Subcutaneous abdominal adipose tissue (tissue), 5 donors: ENCODE results near the gene GOLGA7B.

Source experiments
- H3K27ac ChIP-seq: one replicate; pipeline ENCODE4 v1.7.0; 2013; ENCODE audit warnings: low read depth, mild to moderate bottlenecking, inconsistent platforms, low read length, moderate library complexity
- H3K27me3 ChIP-seq, 5 donors: one replicate each; pipeline ENCODE4 v1.7.0; 2013; ENCODE audit warnings: low read length in 5 of 5, inconsistent platforms in 1 of 5; ENCODE audit not compliant: control insufficient read depth in 5 of 5, insufficient read depth in 4 of 5
- H3K36me3 ChIP-seq, 5 donors: one replicate each; pipeline ENCODE4 v1.7.0; 2013; ENCODE audit warnings: low read length in 5 of 5; ENCODE audit not compliant: control insufficient read depth in 5 of 5, insufficient read depth in 5 of 5
- H3K4me1 ChIP-seq, 5 donors: one replicate each; pipeline ENCODE4 v1.7.0; 2013; ENCODE audit warnings: low read length in 5 of 5, mild to moderate bottlenecking in 3 of 5, moderate library complexity in 1 of 5; ENCODE audit not compliant: control insufficient read depth in 5 of 5, insufficient read depth in 5 of 5
- H3K4me3 ChIP-seq, 5 donors: one replicate each; pipeline ENCODE4 v1.7.0; 2013; ENCODE audit warnings: low read length in 5 of 5, low read depth in 1 of 5
- H3K9ac ChIP-seq, 5 donors: one replicate each; pipeline ENCODE4 v1.7.0; 2013; ENCODE audit warnings: low read length in 5 of 5, mild to moderate bottlenecking in 4 of 5, moderate library complexity in 3 of 5
- H3K9me3 ChIP-seq, 5 donors: one replicate each; pipeline ENCODE4 v1.7.0; 2013; ENCODE audit warnings: low read length in 5 of 5; ENCODE audit not compliant: control insufficient read depth in 5 of 5
- donor health status: healthy.
- donor health status: healthy.
- donor health status: healthy.
- donor health status: healthy.
- donor health status: healthy.

GOLGA7B gene

GRCh38 chr10:97913193-97913592 is 63.5 kb downstream of the GOLGA7B start:
- Histone ChIP-seq H3K4me1 (peaks cover 4 to 22% (median 19%) of the 10 kb centered on the region in 5 donors), H3K27me3 (peaks cover 0 to 9% (median 3%) of the 10 kb centered on the region in 5 donors), H3K27ac (no peak overlapping the region), H3K4me3 (no peak overlapping the region), H3K9ac (no peak overlapping the region), H3K9me3 (no peaks in the 10 kb centered on the region), H3K36me3 (no peaks in the 10 kb centered on the region)

GRCh38 chr10:97913614-97914013 is 64.0 kb downstream of the GOLGA7B start:
- Histone ChIP-seq H3K9me3 (no peaks in the 10 kb centered on the region), H3K4me3 (no peak overlapping the region), H3K27ac (no peak overlapping the region), H3K9ac (no peak overlapping the region), H3K27me3 (peaks cover 0 to 9% (median 2%) of the 10 kb centered on the region in 5 donors), H3K36me3 (no peaks in the 10 kb centered on the region), H3K4me1 (peaks cover 4 to 22% (median 19%) of the 10 kb centered on the region in 5 donors)

- H3K27me3 ChIP-seq = peaks cover 0 to 12% (median 3%) of the 10 kb centered on the region in 5 donors
- peak overlapping the region in 1 of 5 donors; percentile 3 for H3K4me3 ChIP-seq
- no peak overlapping the region for H3K27ac ChIP-seq
- H3K36me3 ChIP-seq = no peaks in the 10 kb centered on the region
- no peaks in the 10 kb centered on the region for H3K9me3 ChIP-seq
- H3K9ac ChIP-seq = peak overlapping the region in 1 of 5 donors; percentile 14
- peaks cover 4 to 22% (median 19%) of the 10 kb centered on the region in 5 donors for H3K4me1 ChIP-seq
These were observed 64.7 kb downstream of the GOLGA7B start for GRCh38 chr10:97914171-97914836.

- peak overlapping the region in 1 of 5 donors; percentile 14 for H3K9ac ChIP-seq
- peak overlapping the region in 1 of 5 donors; percentile 3 for H3K4me3 ChIP-seq
These were observed 65.2 kb downstream of the GOLGA7B start for GRCh38 chr10:97914837-97915211.

GRCh38 chr10:97915346-97916131 is 65.9 kb downstream of the GOLGA7B start:
- Histone ChIP-seq H3K9me3 (no peaks in the 10 kb centered on the region), H3K9ac (no peak overlapping the region), H3K27me3 (peaks cover 0 to 15% (median 8%) of the 10 kb centered on the region in 5 donors), H3K4me3 (no peak overlapping the region), H3K4me1 (peaks cover 4 to 22% (median 19%) of the 10 kb centered on the region in 5 donors), H3K36me3 (no peaks in the 10 kb centered on the region), H3K27ac (no peak overlapping the region)

More at GRCh38 chr10:97914837-97915211, 65.2 kb downstream of the GOLGA7B start:
- H3K27ac ChIP-seq = no peak overlapping the region
- H3K36me3 ChIP-seq = no peaks in the 10 kb centered on the region
- H3K27me3 ChIP-seq = peaks cover 0 to 15% (median 3%) of the 10 kb centered on the region in 5 donors
- peaks cover 4 to 22% (median 19%) of the 10 kb centered on the region in 5 donors for H3K4me1 ChIP-seq
- H3K9me3 ChIP-seq = no peaks in the 10 kb centered on the region

GRCh38 chr10:97916586-97916985 is 66.9 kb downstream of the GOLGA7B start:
- Histone ChIP-seq H3K27me3 (peaks cover 4 to 19% (median 10%) of the 10 kb centered on the region in 5 donors), H3K9me3 (no peaks in the 10 kb centered on the region), H3K9ac (no peak overlapping the region), H3K4me1 (peaks cover 4 to 22% (median 19%) of the 10 kb centered on the region in 5 donors), H3K27ac (no peak overlapping the region), H3K36me3 (no peaks in the 10 kb centered on the region), H3K4me3 (no peak overlapping the region)

- Histone ChIP-seq H3K27ac (no peak overlapping the region), H3K9ac (no peak overlapping the region)
These were observed 69.4 kb downstream of the GOLGA7B start for GRCh38 chr10:97919012-97919411.

GRCh38 chr10:97920865-97921264 is 71.2 kb downstream of the GOLGA7B start:
- Histone ChIP-seq H3K27ac (no peak overlapping the region), H3K9me3 (no peaks in the 10 kb centered on the region), H3K9ac (no peak overlapping the region), H3K27me3 (peaks cover 4 to 43% (median 19%) of the 10 kb centered on the region in 5 donors), H3K4me3 (no peak overlapping the region), H3K4me1 (peaks cover 4 to 14% (median 12%) of the 10 kb centered on the region in 5 donors), H3K36me3 (no peaks in the 10 kb centered on the region)

More at GRCh38 chr10:97919012-97919411, 69.4 kb downstream of the GOLGA7B start:
- peaks cover 4 to 26% (median 10%) of the 10 kb centered on the region in 5 donors for H3K27me3 ChIP-seq
- no peaks in the 10 kb centered on the region for H3K9me3 ChIP-seq
- no peak overlapping the region for H3K4me3 ChIP-seq
- H3K4me1 ChIP-seq = peaks cover 4 to 22% (median 19%) of the 10 kb centered on the region in 5 donors
- H3K36me3 ChIP-seq = no peaks in the 10 kb centered on the region
